Adipocyte (in vitro differentiated cells): ENCODE data around the gene IBTK.
"Not testable (repeated sequence)": the region's sequence is repeated elsewhere in the genome, so short reads cannot be mapped to it uniquely, and the experiment has no call there.

Experiments used
- DNase-seq: peaks from one replicate; pipeline ENCODE4 v3.0.0-alpha.2; 2015; ENCODE audit warnings: low read depth
- H3K27me3 ChIP-seq: replicated peaks from 2 replicates; pipeline ENCODE4 v1.7.0; 2013; ENCODE audit warnings: mild to moderate bottlenecking, low read length, moderate library complexity; ENCODE audit not compliant: control insufficient read depth, insufficient read depth
- H3K36me3 ChIP-seq: 2 replicates; pipeline ENCODE4 v1.7.0; 2013; ENCODE audit warnings: low read length, mild to moderate bottlenecking, moderate library complexity; ENCODE audit not compliant: control insufficient read depth, insufficient read depth, severe bottlenecking
- H3K4me1 ChIP-seq: 2 replicates; pipeline ENCODE4 v1.7.0; 2013; ENCODE audit warnings: mild to moderate bottlenecking, low read length, moderate library complexity; ENCODE audit not compliant: control insufficient read depth, insufficient read depth
- H3K4me3 ChIP-seq: 2 replicates; pipeline ENCODE4 v1.7.0; 2013; ENCODE audit warnings: mild to moderate bottlenecking, low read length, moderate library complexity
- H3K9ac ChIP-seq: 2 replicates; pipeline ENCODE4 v1.7.0; 2013; ENCODE audit warnings: mild to moderate bottlenecking, low read length, moderate library complexity
- H3K9me3 ChIP-seq: 2 replicates; pipeline ENCODE4 v1.7.0; 2013; ENCODE audit warnings: mild to moderate bottlenecking, low read length, moderate library complexity; ENCODE audit not compliant: control insufficient read depth

Gene IBTK

GRCh38 chr6:82247505-82248272 is at the start of gene IBTK:
TSS of gene IBTK (minus strand) at chr6:82247744. CDS start at chr6:82240486, 7,258 bp downstream.
- Histone ChIP-seq H3K4me1 (peaks cover 37% of the 10 kb centered on the region), H3K9me3 (no peaks in the 10 kb centered on the region), H3K27me3 (no peaks in the 10 kb centered on the region), H3K36me3 (peaks cover 11% of the 10 kb centered on the region), H3K9ac (peak within 1 kb of the TSS; percentile 98), H3K4me3 (peak within 1 kb of the TSS; percentile 91)
- DNase-seq, result peak; percentile 95

GRCh38 chr6:82283771-82284410 is 36.3 kb upstream of the IBTK start:
- H3K27me3 ChIP-seq, result peaks cover 6% of the 10 kb centered on the region
- no peaks in the 10 kb centered on the region for H3K36me3 ChIP-seq
- H3K9ac ChIP-seq, result no peak overlapping the region
- no peaks in the 10 kb centered on the region for H3K9me3 ChIP-seq
- no peaks in the 10 kb centered on the region for H3K4me1 ChIP-seq
- DNase-seq, result no peak
- no peak overlapping the region for H3K4me3 ChIP-seq

GRCh38 chr6:82281550-82281949 is 34.0 kb upstream of the IBTK start:
- H3K9me3 ChIP-seq, H3K9ac ChIP-seq, H3K27me3 ChIP-seq, H3K4me1 ChIP-seq, H3K4me3 ChIP-seq, H3K36me3 ChIP-seq, DNase-seq: not testable (repeated sequence)

GRCh38 chr6:82277686-82278085 is 30.1 kb upstream of the IBTK start:
- DNase-seq, result no peak
- H3K27me3 ChIP-seq, result no peaks in the 10 kb centered on the region
- no peaks in the 10 kb centered on the region for H3K4me1 ChIP-seq
- H3K9ac ChIP-seq, result no peak overlapping the region
- no peaks in the 10 kb centered on the region for H3K36me3 ChIP-seq
- no peak overlapping the region for H3K4me3 ChIP-seq
- no peaks in the 10 kb centered on the region for H3K9me3 ChIP-seq

- peaks cover 10% of the 10 kb centered on the region for H3K4me1 ChIP-seq
- no peak overlapping the region for H3K9ac ChIP-seq
- no peaks in the 10 kb centered on the region for H3K9me3 ChIP-seq
- no peaks in the 10 kb centered on the region for H3K27me3 ChIP-seq
- DNase-seq, result no peak
- H3K36me3 ChIP-seq, result no peaks in the 10 kb centered on the region
- no peak overlapping the region for H3K4me3 ChIP-seq
Measured at GRCh38 chr6:82275686-82276085, 28.1 kb upstream of the IBTK start.

- DNase-seq, result no peak
- Histone ChIP-seq H3K9me3 (no peaks in the 10 kb centered on the region), H3K9ac (no peak overlapping the region), H3K4me1 (peaks cover 10% of the 10 kb centered on the region), H3K4me3 (no peak overlapping the region), H3K36me3 (no peaks in the 10 kb centered on the region), H3K27me3 (no peaks in the 10 kb centered on the region)
Measured at GRCh38 chr6:82273295-82273694, 25.8 kb upstream of the IBTK start.

GRCh38 chr6:82270881-82271635 is 23.5 kb upstream of the IBTK start:
- Histone ChIP-seq H3K9me3 (no peaks in the 10 kb centered on the region), H3K4me3 (no peak overlapping the region), H3K36me3 (no peaks in the 10 kb centered on the region), H3K9ac (no peak overlapping the region), H3K4me1 (peaks cover 10% of the 10 kb centered on the region), H3K27me3 (no peaks in the 10 kb centered on the region)
- DNase-seq, result peak; percentile 75

GRCh38 chr6:82268301-82268846 is 20.8 kb upstream of the IBTK start:
- no peaks in the 10 kb centered on the region for H3K27me3 ChIP-seq
- H3K36me3 ChIP-seq, result no peaks in the 10 kb centered on the region
- peaks cover 10% of the 10 kb centered on the region for H3K4me1 ChIP-seq
- H3K9ac ChIP-seq, result no peak overlapping the region
- no peaks in the 10 kb centered on the region for H3K9me3 ChIP-seq
- H3K4me3 ChIP-seq, result no peak overlapping the region
- DNase-seq, result no peak

GRCh38 chr6:82264824-82265223 is 17.3 kb upstream of the IBTK start:
- H3K4me1 ChIP-seq, result peaks cover 20% of the 10 kb centered on the region
- no peak overlapping the region for H3K9ac ChIP-seq
- no peaks in the 10 kb centered on the region for H3K36me3 ChIP-seq

GRCh38 chr6:82264321-82264720 is 16.8 kb upstream of the IBTK start:
- no peaks in the 10 kb centered on the region for H3K27me3 ChIP-seq
- no peaks in the 10 kb centered on the region for H3K9me3 ChIP-seq
- H3K36me3 ChIP-seq, result no peaks in the 10 kb centered on the region
- no peak overlapping the region for H3K4me3 ChIP-seq
- no peak overlapping the region for H3K9ac ChIP-seq
- no peak for DNase-seq
- peaks cover 21% of the 10 kb centered on the region for H3K4me1 ChIP-seq

More at GRCh38 chr6:82264824-82265223, 17.3 kb upstream of the IBTK start:
- Histone ChIP-seq H3K4me3 (no peak overlapping the region), H3K27me3 (no peaks in the 10 kb centered on the region), H3K9me3 (no peaks in the 10 kb centered on the region)
- DNase-seq, result no peak

GRCh38 chr6:82263916-82264315 is 16.4 kb upstream of the IBTK start:
- no peaks in the 10 kb centered on the region for H3K27me3 ChIP-seq
- DNase-seq, result no peak
- H3K4me3 ChIP-seq, result no peak overlapping the region
- H3K9me3 ChIP-seq, result no peaks in the 10 kb centered on the region
- no peak overlapping the region for H3K9ac ChIP-seq
- peaks cover 21% of the 10 kb centered on the region for H3K4me1 ChIP-seq
- H3K36me3 ChIP-seq, result no peaks in the 10 kb centered on the region
